GM12878 (cell line): ENCODE results near the gene CRYBG3. TPM values are rescaled to one million over a fixed set of nuclear protein-coding genes. Genes with fewer than 3 reads are reported as not detected.

Source experiments
- ATAC-seq: fragments of 200-7000 bp; cut with Tn5 transposase; 3 replicates; pipeline ENCODE4 v1.9.1; 2020; ENCODE audit warnings: mild to moderate bottlenecking, moderate library complexity
- BruUV-seq: library from RNA; stranded (reverse); fragments of 400-500 nt; replicated peaks from 2 replicates; lab custom pipeline; 2021; lab: Mats Ljungman, UMichigan
- CTCF ChIA-PET: fragments of 300-600 bp; sonication (Branson Sonifier 250); formaldehyde crosslinking; extraction: SDS; loops from one replicate; lab custom pipeline; 2021; ENCODE audit warnings: inconsistent platforms; lab: Yijun Ruan, JAX
- POLR2A ChIA-PET: fragments of 350-600 bp; formaldehyde crosslinking; extraction: SDS; loops from one replicate; lab custom pipeline; 2021; ENCODE audit warnings: inconsistent platforms; lab: Charles Lee
- RAD21 ChIA-PET: fragments of 300-600 bp; sonication (Branson Sonifier 250); formaldehyde crosslinking; loops from one replicate; lab custom pipeline; 2023; ENCODE audit warnings: antibody characterized with exemption; ENCODE audit not compliant: unreplicated experiment; lab: Charles Lee
- SMC1A ChIA-PET: fragments of 300-600 bp; sonication (Branson Sonifier 250); formaldehyde crosslinking; loops from one replicate; lab custom pipeline; 2023; ENCODE audit not compliant: unreplicated experiment, uncharacterized antibody; lab: Charles Lee
- DNase-seq: peaks from one replicate; pipeline ENCODE4 v3.0.0-alpha.2; 2011; ENCODE audit warnings: low read depth, low spot score
- FAIRE-seq: peaks from 3 replicates; lab custom pipeline; 2011; peaks lifted over from hg19 to GRCh38; lab: Jason Lieb, UNC
- H2AFZ ChIP-seq: 2 replicates; pipeline ENCODE4 v1.6.0; 2011; ENCODE audit warnings: low read depth, low read length, control low read depth; ENCODE audit not compliant: control insufficient read depth
- H3K27ac ChIP-seq: 2 replicates; pipeline ENCODE4 v1.5.1; 2011; ENCODE audit warnings: control low read depth; ENCODE audit not compliant: control insufficient read depth, insufficient read depth
- H3K27me3 ChIP-seq, 2 experiments: replicated peaks in 1 of 2; 2 replicates each; pipeline versions ENCODE4 v1.6.0 to v1.6.1; 2011; ENCODE audit warnings: low read length in 1 of 2; ENCODE audit not compliant: control insufficient read depth in 2 of 2, insufficient read depth in 2 of 2
- H3K36me3 ChIP-seq, 2 experiments: 2 replicates each; pipeline ENCODE4 v1.5.1; 2011; ENCODE audit warnings: low read length in 1 of 2; ENCODE audit not compliant: control insufficient read depth in 2 of 2, insufficient read depth in 2 of 2
- H3K4me1 ChIP-seq: 2 replicates; pipeline ENCODE4 v1.6.1; 2011; ENCODE audit warnings: mild to moderate bottlenecking, low read length, moderate library complexity, mixed read lengths; ENCODE audit not compliant: control insufficient read depth, insufficient read depth
- H3K4me2 ChIP-seq: 2 replicates; pipeline ENCODE4 v1.6.0; 2011; ENCODE audit warnings: control low read depth; ENCODE audit not compliant: control insufficient read depth, insufficient read depth
- H3K4me3 ChIP-seq: fragments of 200-600 bp; sonication (generic); 2 replicates; pipeline ENCODE4 v1.5.1; 2016
- H3K79me2 ChIP-seq: 2 replicates; pipeline ENCODE4 v1.6.0; 2011; ENCODE audit warnings: low read length; ENCODE audit not compliant: control insufficient read depth, insufficient read depth
- H3K9ac ChIP-seq: 2 replicates; pipeline ENCODE4 v1.8.0; 2011; ENCODE audit warnings: low read length, control low read depth, mixed read lengths; ENCODE audit not compliant: control insufficient read depth, insufficient read depth
- H3K9me3 ChIP-seq: replicated peaks from 3 replicates; pipeline ENCODE4 v1.5.1; 2011; ENCODE audit warnings: mild to moderate bottlenecking, low read length; ENCODE audit not compliant: control insufficient read depth, insufficient read depth
- H4K20me1 ChIP-seq: 2 replicates; pipeline ENCODE4 v1.6.0; 2011; ENCODE audit not compliant: control insufficient read depth, insufficient read depth
- FOXM1 ChIP-seq: IDR thresholded peaks from 2 replicates; pipeline ENCODE4 v1.6.1; 2012; ENCODE audit warnings: low read depth, mild to moderate bottlenecking, inconsistent platforms, low read length, moderate library complexity
- STAT1 ChIP-seq: fragments of 450-650 bp; conservative IDR thresholded peaks from 2 replicates; pipeline ENCODE4 v1.6.1; 2014; ENCODE audit warnings: antibody characterized with exemption, mild to moderate bottlenecking
- ZNF384 ChIP-seq: IDR thresholded peaks from 2 replicates; pipeline ENCODE4 v1.6.1; 2012; ENCODE audit warnings: low read depth, mild to moderate bottlenecking, low read length, improper control_type of control experiment, borderline replicate concordance
- whole genome bisulfite sequencing: methylation state at CpG from one replicate; pipeline ENCODE4 v1.1.6; 2016; ENCODE audit warnings: low lambda C conversion rate; ENCODE audit not compliant: insufficient replicate concordance, insufficient coverage; ENCODE audit errors: missing lambda C conversion rate; 5-methylcytosine and 5-hydroxymethylcytosine counted together
- in situ Hi-C: fragments of 300-500 bp; cut with MboI; formaldehyde crosslinking; loops from 9 replicates; pipeline ENCODE4 v1.14.3; 2018; ENCODE audit warnings: mixed read lengths
- intact Hi-C: fragments of 100-400 bp; cut with micrococcal nuclease; formaldehyde crosslinking; loops from one replicate; pipeline ENCODE4 v1.14.2; 2022; ENCODE audit not compliant: unreplicated experiment
- polyA plus RNA-seq, 11 experiments: library from polyadenylated mRNA; depleted of rRNA in 4 of 11; unstranded in 6 of 11; stranded (reverse) in 5 of 11; fragments of >200 nt; fragmentation: Nextera tagmentation in 4 of 11; fragmentation: Illumina TruSeq in 1 of 11; extraction: Ambion mirVana in 4 of 11; extraction: Trizol in 1 of 11; gene quantifications; 1 replicate in 1 of 11; 2 replicates in 10 of 11; pipeline versions ENCODE4 v1.2.1 to v1.2.3, GENCODE V29; 2011 to 2016; ENCODE audit warnings: inconsistent platforms in 2 of 11, missing spikeins in 2 of 11, low read depth in 1 of 11
- total RNA-seq, 4 experiments: library from RNA; depleted of rRNA in 3 of 4; stranded (reverse); fragments of >200 nt in 3 of 4; fragmentation: Illumina TruSeq in 1 of 4; extraction: Trizol in 1 of 4; gene quantifications; 2 replicates each; pipeline versions ENCODE4 v1.2.1 to v1.2.3, GENCODE V29; 2013 to 2021
- TF ChIP-seq, protein P1 (sequence below): IDR thresholded peaks from 2 replicates; pipeline ENCODE4 v1.6.1; 2011; ENCODE audit warnings: borderline replicate concordance, low read depth, mild to moderate bottlenecking, moderate library complexity, mixed read lengths, low read length; ENCODE audit not compliant: insufficient read depth; ENCODE audit errors: extremely low read length
- TF ChIP-seq, protein P2 (sequence below): fragments of 450-650 bp; IDR thresholded peaks from 2 replicates; pipeline ENCODE4 v1.6.1; 2017; ENCODE audit warnings: low read depth, mild to moderate bottlenecking, moderate library complexity
- TF ChIP-seq, protein P3 (sequence below): fragments of 450-650 bp; IDR thresholded peaks from 2 replicates; pipeline ENCODE4 v1.6.1; 2016; ENCODE audit warnings: mild to moderate bottlenecking, moderate library complexity, borderline replicate concordance
- TF ChIP-seq, protein P4 (sequence below): IDR thresholded peaks from 2 replicates; pipeline ENCODE4 v1.6.1; 2011; ENCODE audit warnings: borderline replicate concordance, low read depth, mild to moderate bottlenecking, moderate library complexity, low read length; ENCODE audit not compliant: insufficient read depth, poor library complexity, severe bottlenecking

The CRYBG3 gene
- total and polyA plus RNA-seq, 10 of the 15 experiments (the other 5 are each of a cell fraction or from before 2014, with no cell fraction given) = 0.11 to 5.4 (median 1.6) TPM

DNA sequence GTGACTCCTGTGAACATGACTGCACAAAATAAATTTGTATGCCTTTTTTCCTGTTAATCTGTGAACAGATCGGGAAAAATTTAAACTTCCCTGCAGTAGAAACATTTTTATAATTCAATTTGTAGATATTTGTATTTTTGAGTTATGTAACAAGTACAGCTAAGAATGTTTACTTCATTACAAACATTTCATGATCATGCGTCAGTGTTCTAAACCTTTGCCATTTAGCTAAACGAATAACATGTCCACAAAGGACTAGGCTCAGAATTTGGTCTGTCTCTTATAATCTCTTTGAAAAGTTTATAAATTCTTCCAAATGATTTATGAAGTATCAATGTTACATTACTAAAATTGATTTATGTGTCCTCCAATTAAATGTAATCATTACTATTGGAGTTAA, 17.3 kb upstream of the CRYBG3 start:
- ChIA-PET POLR2A (no interaction called here), CTCF (interaction anchor here (1.7 to 2.8 kb wide), 5 partner anchors 8 to 222 kb away, joined by 3 to 12 read pairs (median 7); no protein-coding TSS in a partner anchor), SMC1A (interaction anchor here (0.7 to 1.8 kb wide), 4 partner anchors 8 to 219 kb away, joined by 3 to 4 read pairs (median 4); no protein-coding TSS in a partner anchor), RAD21 (no interaction called here)
- in situ Hi-C loops = no loop called here
- Histone ChIP-seq H2AFZ (no peak overlapping the region), H3K4me3 (no peak overlapping the region), H3K79me2 (no peaks in the 10 kb centered on the region), H3K27me3 (no peaks in the 10 kb centered on the region), H3K4me2 (no peak overlapping the region), H3K9me3 (no peaks in the 10 kb centered on the region), H4K20me1 (no peaks in the 10 kb centered on the region), H3K27ac (no peak overlapping the region), H3K9ac (no peak overlapping the region), H3K36me3 (no peaks in the 10 kb centered on the region), H3K4me1 (no peaks in the 10 kb centered on the region)
- no peak for FAIRE-seq
- TF ChIP-seq ZNF384 = no peak
- TF ChIP-seq STAT1 = no peak
- TF ChIP-seq, protein P1, sequence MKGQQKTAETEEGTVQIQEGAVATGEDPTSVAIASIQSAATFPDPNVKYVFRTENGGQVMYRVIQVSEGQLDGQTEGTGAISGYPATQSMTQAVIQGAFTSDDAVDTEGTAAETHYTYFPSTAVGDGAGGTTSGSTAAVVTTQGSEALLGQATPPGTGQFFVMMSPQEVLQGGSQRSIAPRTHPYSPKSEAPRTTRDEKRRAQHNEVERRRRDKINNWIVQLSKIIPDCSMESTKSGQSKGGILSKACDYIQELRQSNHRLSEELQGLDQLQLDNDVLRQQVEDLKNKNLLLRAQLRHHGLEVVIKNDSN = no peak
- no peak for TF ChIP-seq FOXM1
- TF ChIP-seq, protein P2, sequence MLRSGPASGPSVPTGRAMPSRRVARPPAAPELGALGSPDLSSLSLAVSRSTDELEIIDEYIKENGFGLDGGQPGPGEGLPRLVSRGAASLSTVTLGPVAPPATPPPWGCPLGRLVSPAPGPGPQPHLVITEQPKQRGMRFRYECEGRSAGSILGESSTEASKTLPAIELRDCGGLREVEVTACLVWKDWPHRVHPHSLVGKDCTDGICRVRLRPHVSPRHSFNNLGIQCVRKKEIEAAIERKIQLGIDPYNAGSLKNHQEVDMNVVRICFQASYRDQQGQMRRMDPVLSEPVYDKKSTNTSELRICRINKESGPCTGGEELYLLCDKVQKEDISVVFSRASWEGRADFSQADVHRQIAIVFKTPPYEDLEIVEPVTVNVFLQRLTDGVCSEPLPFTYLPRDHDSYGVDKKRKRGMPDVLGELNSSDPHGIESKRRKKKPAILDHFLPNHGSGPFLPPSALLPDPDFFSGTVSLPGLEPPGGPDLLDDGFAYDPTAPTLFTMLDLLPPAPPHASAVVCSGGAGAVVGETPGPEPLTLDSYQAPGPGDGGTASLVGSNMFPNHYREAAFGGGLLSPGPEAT = no peak
- TF ChIP-seq, protein P3, sequence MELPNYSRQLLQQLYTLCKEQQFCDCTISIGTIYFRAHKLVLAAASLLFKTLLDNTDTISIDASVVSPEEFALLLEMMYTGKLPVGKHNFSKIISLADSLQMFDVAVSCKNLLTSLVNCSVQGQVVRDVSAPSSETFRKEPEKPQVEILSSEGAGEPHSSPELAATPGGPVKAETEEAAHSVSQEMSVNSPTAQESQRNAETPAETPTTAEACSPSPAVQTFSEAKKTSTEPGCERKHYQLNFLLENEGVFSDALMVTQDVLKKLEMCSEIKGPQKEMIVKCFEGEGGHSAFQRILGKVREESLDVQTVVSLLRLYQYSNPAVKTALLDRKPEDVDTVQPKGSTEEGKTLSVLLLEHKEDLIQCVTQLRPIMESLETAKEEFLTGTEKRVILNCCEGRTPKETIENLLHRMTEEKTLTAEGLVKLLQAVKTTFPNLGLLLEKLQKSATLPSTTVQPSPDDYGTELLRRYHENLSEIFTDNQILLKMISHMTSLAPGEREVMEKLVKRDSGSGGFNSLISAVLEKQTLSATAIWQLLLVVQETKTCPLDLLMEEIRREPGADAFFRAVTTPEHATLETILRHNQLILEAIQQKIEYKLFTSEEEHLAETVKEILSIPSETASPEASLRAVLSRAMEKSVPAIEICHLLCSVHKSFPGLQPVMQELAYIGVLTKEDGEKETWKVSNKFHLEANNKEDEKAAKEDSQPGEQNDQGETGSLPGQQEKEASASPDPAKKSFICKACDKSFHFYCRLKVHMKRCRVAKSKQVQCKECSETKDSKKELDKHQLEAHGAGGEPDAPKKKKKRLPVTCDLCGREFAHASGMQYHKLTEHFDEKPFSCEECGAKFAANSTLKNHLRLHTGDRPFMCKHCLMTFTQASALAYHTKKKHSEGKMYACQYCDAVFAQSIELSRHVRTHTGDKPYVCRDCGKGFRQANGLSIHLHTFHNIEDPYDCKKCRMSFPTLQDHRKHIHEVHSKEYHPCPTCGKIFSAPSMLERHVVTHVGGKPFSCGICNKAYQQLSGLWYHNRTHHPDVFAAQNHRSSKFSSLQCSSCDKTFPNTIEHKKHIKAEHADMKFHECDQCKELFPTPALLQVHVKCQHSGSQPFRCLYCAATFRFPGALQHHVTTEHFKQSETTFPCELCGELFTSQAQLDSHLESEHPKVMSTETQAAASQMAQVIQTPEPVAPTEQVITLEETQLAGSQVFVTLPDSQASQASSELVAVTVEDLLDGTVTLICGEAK = no peak
- TF ChIP-seq, protein P4, sequence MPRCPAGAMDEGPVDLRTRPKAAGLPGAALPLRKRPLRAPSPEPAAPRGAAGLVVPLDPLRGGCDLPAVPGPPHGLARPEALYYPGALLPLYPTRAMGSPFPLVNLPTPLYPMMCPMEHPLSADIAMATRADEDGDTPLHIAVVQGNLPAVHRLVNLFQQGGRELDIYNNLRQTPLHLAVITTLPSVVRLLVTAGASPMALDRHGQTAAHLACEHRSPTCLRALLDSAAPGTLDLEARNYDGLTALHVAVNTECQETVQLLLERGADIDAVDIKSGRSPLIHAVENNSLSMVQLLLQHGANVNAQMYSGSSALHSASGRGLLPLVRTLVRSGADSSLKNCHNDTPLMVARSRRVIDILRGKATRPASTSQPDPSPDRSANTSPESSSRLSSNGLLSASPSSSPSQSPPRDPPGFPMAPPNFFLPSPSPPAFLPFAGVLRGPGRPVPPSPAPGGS = no peak
- ATAC-seq = no peak
- no TSS peak for BruUV-seq
- intact Hi-C loops = no loop called here
- DNase-seq = no peak
- WGBS = 99% methylated on average over 3 of the region's 3 CpGs
